HG02885 (cell line): ENCODE measurements around the gene VDAC1.
A peak's percentile ranks its signal among the peaks of the same experiment; 100 is the strongest.
"Not testable (repeated sequence)": the region's sequence is repeated elsewhere in the genome, so short reads cannot be mapped to it uniquely, and the experiment has no call there.

Experiments used
- ATAC-seq: cut with Tn5 transposase; IDR thresholded peaks from one replicate; pipeline ENCODE4 v1.9.1; 2021; ENCODE audit warnings: mild to moderate bottlenecking; ENCODE audit not compliant: unreplicated experiment, poor library complexity

The VDAC1 gene

GRCh38 chr5:134004626-134005416, at the start of gene VDAC1:
Gene VDAC1 (minus strand): TSS chr5:134004975. CDS start chr5:133993012, 11,963 bp downstream.
- peak; percentile 79 for ATAC-seq

- no peak for ATAC-seq
Observed at GRCh38 chr5:134053840-134054338, 49.1 kb upstream of the VDAC1 start.

GRCh38 chr5:134053314-134053839, 48.6 kb upstream of the VDAC1 start:
- no peak for ATAC-seq

- no peak for ATAC-seq
Observed at GRCh38 chr5:134051305-134051704, 46.5 kb upstream of the VDAC1 start.

- no peak for ATAC-seq
Observed at GRCh38 chr5:134048864-134049263, 44.1 kb upstream of the VDAC1 start.

GRCh38 chr5:134047687-134048056, 42.9 kb upstream of the VDAC1 start:
- ATAC-seq, result no peak

- no peak for ATAC-seq
Observed at GRCh38 chr5:134046801-134047686, 42.3 kb upstream of the VDAC1 start.

GRCh38 chr5:134046330-134046729, 41.6 kb upstream of the VDAC1 start:
- no peak for ATAC-seq

GRCh38 chr5:134043793-134044792, 39.3 kb upstream of the VDAC1 start:
- ATAC-seq, result no peak

GRCh38 chr5:134041570-134042411, 37.0 kb upstream of the VDAC1 start:
- peak; percentile 69 for ATAC-seq

GRCh38 chr5:134038138-134038537, 33.4 kb upstream of the VDAC1 start:
- no peak for ATAC-seq

- ATAC-seq, result no peak
Observed at GRCh38 chr5:134037160-134037559, 32.4 kb upstream of the VDAC1 start.

- ATAC-seq, result no peak
Observed at GRCh38 chr5:134034326-134034725, 29.6 kb upstream of the VDAC1 start.

GRCh38 chr5:134030303-134030964, 25.7 kb upstream of the VDAC1 start:
- ATAC-seq, result not testable (repeated sequence)

GRCh38 chr5:134029156-134029555, 24.4 kb upstream of the VDAC1 start:
- no peak for ATAC-seq

GRCh38 chr5:134028496-134028895, 23.7 kb upstream of the VDAC1 start:
- ATAC-seq, result no peak

GRCh38 chr5:134027288-134027615, 22.5 kb upstream of the VDAC1 start:
- no peak for ATAC-seq

- peak; percentile 67 for ATAC-seq
Observed at GRCh38 chr5:134026521-134027287, 21.9 kb upstream of the VDAC1 start.
